Stomach (tissue), 4 donors: ENCODE data around the gene PRDM9.

Source experiments
- EP300 ChIP-seq: sonication (generic); formaldehyde crosslinking; IDR thresholded peaks from one replicate; pipeline ENCODE4 v1.6.1; 2017; ENCODE audit warnings: antibody characterized with exemption
- POLR2A ChIP-seq, 4 donors: fragments of 450-650 bp; IDR thresholded peaks; one replicate each; pipeline ENCODE4 v1.6.1; 2016; ENCODE audit warnings: antibody characterized with exemption in 4 of 4, control low read depth in 2 of 4, mild to moderate bottlenecking in 1 of 4, moderate library complexity in 1 of 4

GRCh38 chr5:23496576-23496975 is 10.8 kb upstream of the PRDM9 start:
- TF ChIP-seq EP300 (no peak), POLR2A (IDR thresholded peaks at IDR 0.05) (no peak)
